Mesothelial cell of epicardium (in vitro differentiated cells): ENCODE results near the gene MAB21L2. TPM values are rescaled to one million over a fixed set of nuclear protein-coding genes. Genes with fewer than 3 reads are reported as not detected.
"Not testable (repeated sequence)": the region's sequence is repeated elsewhere in the genome, so short reads cannot be mapped to it uniquely, and the experiment has no call there.

ENCODE experiments used
- DNase-seq, 2 experiments: peaks; one replicate each; pipeline ENCODE4 v3.0.0; 2021; ENCODE audit warnings: low spot score in 2 of 2; ENCODE audit not compliant: unreplicated experiment in 2 of 2
- H3K27ac Mint-ChIP-seq: 2 replicates; pipeline ENCODE4 v1.8.0; 2021; ENCODE audit warnings: mixed read lengths
- H3K27me3 Mint-ChIP-seq: 2 replicates; pipeline ENCODE4 v1.8.0; 2021; ENCODE audit warnings: low read depth, mixed read lengths
- H3K36me3 Mint-ChIP-seq: 2 replicates; pipeline ENCODE4 v1.8.0; 2021; ENCODE audit warnings: mixed read lengths
- H3K4me1 Mint-ChIP-seq: 2 replicates; pipeline ENCODE4 v1.8.0; 2021; ENCODE audit warnings: mixed read lengths
- H3K4me3 Mint-ChIP-seq: 2 replicates; pipeline ENCODE4 v1.8.0; 2021; ENCODE audit warnings: mild to moderate bottlenecking, moderate library complexity, mixed read lengths
- H3K9me3 Mint-ChIP-seq: 2 replicates; pipeline ENCODE4 v1.8.0; 2021; ENCODE audit warnings: mixed read lengths
- CTCF ChIP-seq: fragments of 200-600 bp; sonication (generic); IDR thresholded peaks from one replicate; pipeline ENCODE4 v1.5.0; 2021; ENCODE audit warnings: antibody characterized with exemption; ENCODE audit not compliant: unreplicated experiment
- total RNA-seq: library from RNA; stranded (reverse); gene quantifications from 3 replicates; pipeline ENCODE4 v1.2.1, GENCODE V29; 2021

MAB21L2 gene
- total RNA-seq, 1 donor from 2014 or later, result 16.0 TPM

DNA sequence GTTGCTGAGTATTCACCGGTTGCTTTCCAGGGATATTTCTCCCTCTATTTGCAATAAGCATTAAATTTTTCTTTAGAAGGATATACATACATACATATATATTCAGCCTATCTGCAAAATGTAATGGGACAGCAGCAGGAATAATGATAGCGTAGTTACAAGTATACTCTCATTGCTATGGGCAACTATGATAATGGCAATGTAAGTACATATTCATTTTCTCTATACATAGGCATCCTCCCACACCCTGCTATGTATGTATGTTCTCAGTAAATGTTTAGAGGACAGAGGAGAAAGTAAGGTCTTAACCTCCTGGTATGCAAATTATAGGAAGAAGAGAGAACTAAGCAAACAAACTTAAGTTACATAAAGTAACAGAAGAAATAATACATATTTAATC lies 19.7 kb upstream of the MAB21L2 start:
- Mint-ChIP-seq H3K27ac (no peak overlapping the region), H3K36me3 (peaks cover 19% of the 10 kb centered on the region), H3K4me1 (no peaks in the 10 kb centered on the region), H3K9me3 (peaks cover 20% of the 10 kb centered on the region), H3K27me3 (no peaks in the 10 kb centered on the region), H3K4me3 (no peak overlapping the region)
- TF ChIP-seq CTCF, result no peak
- DNase-seq, result no peak

DNA sequence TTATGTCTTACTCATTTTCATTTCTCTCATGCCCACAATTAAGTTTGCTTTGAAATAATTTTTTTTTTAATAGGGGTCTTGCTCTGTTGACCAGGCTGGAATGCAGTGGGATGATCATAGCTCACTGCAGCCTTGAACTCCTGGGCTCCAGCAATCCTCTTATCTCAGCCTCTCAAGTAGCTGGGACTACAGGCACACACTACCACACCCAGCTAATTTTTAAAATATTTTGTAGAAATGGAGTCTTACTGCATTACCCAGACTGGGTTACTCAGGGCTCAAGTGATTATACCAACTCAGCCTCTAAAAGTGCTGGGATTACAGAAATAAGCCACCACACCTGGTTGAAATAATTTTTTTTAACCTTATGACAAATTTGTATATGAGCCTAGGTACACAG lies 19.2 kb upstream of the MAB21L2 start:
- no peak for DNase-seq
- no peaks in the 10 kb centered on the region for H3K27me3 Mint-ChIP-seq
- TF ChIP-seq CTCF, result no peak
- peaks cover 20% of the 10 kb centered on the region for H3K9me3 Mint-ChIP-seq
- H3K27ac Mint-ChIP-seq, result no peak overlapping the region
- H3K4me3 Mint-ChIP-seq, result no peak overlapping the region
- no peaks in the 10 kb centered on the region for H3K4me1 Mint-ChIP-seq
- peaks cover 19% of the 10 kb centered on the region for H3K36me3 Mint-ChIP-seq

- H3K4me3 Mint-ChIP-seq, H3K27me3 Mint-ChIP-seq, DNase-seq, H3K4me1 Mint-ChIP-seq, H3K27ac Mint-ChIP-seq: not testable (repeated sequence)
- H3K36me3 Mint-ChIP-seq, result peaks cover 17% of the 10 kb centered on the region
- H3K9me3 Mint-ChIP-seq, result peaks cover 17% of the 10 kb centered on the region
Measured at GRCh38 chr4:150564967-150565366, 17.0 kb upstream of the MAB21L2 start.

DNA sequence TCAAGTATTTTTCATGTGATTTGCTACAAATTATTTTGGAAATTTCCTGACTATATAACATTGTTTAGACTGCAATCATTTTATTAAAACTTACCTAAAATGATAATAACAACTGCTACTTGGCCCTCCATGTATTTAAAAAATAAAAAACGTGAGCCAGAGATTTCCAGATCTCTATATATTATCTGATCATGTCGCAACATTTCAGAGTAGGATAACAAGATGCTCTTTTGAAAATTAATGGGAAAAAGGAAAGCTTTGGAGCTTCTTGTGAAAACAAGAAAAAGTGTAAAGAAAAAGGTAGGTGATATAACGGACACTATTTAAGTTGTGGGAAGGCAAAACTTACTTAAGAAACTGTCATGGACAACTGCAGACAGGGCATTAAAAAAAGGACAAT lies 14.9 kb upstream of the MAB21L2 start:
- Mint-ChIP-seq H3K9me3 (peaks cover 17% of the 10 kb centered on the region), H3K27me3 (no peaks in the 10 kb centered on the region), H3K4me3 (no peak overlapping the region), H3K4me1 (peaks cover 17% of the 10 kb centered on the region), H3K27ac (no peak overlapping the region), H3K36me3 (peaks cover 17% of the 10 kb centered on the region)
- DNase-seq, result no peak
- no peak for TF ChIP-seq CTCF

DNA sequence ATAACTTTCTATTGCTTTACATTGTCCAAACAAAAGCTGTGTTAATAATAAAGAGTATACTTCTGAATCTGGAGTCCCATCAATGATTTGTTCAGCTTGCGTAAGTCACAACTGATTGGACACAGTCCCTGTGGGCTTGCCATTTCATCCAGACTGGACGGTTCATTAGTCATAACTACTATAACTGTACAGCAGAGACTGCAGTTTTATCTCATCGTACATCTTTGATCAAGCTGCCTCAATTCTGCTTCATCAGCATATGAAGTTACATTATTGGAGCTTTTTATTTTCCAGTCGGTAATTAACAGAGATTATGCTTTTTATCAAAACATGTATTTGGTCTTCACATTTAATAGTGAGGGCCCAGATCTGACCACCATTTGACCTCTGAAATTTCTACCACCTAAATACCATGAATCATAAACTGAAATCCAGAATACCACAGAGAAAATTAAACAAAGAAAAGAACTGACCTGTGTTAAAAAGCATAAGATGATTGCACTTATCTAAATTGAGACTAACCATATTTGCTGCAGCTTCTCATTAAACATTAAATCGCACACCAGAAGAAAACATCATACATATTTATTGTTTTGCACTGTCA lies 12.5 kb upstream of the MAB21L2 start:
- Mint-ChIP-seq H3K27me3 (no peaks in the 10 kb centered on the region), H3K36me3 (peaks cover 7% of the 10 kb centered on the region), H3K4me1 (peaks cover 19% of the 10 kb centered on the region), H3K27ac (peak overlapping the region; percentile 39), H3K4me3 (no peak overlapping the region), H3K9me3 (peaks cover 7% of the 10 kb centered on the region)
- no peak for DNase-seq
- no peak for TF ChIP-seq CTCF

- Mint-ChIP-seq H3K4me1 (peaks cover 19% of the 10 kb centered on the region), H3K4me3 (no peak overlapping the region), H3K27ac (peak overlapping the region; percentile 39), H3K36me3 (peaks cover 2% of the 10 kb centered on the region), H3K27me3 (no peaks in the 10 kb centered on the region), H3K9me3 (peaks cover under 1% of the 10 kb centered on the region)
- no peak for TF ChIP-seq CTCF
- no peak for DNase-seq
Measured at GRCh38 chr4:150569998-150570535, 11.9 kb upstream of the MAB21L2 start.
